Measurements from ENCODE around the gene ADARB1. TPM values are rescaled to one million over a fixed set of nuclear protein-coding genes. Genes with fewer than 3 reads are reported as not detected.

The ADARB1 gene
- total and polyA plus RNA-seq, 2 of the 4 experiments (the other 2 are of a cell fraction), result 39.8 to 47.3 TPM

- POLR2A ChIA-PET (ENCODE audit: unreplicated experiment), result no interaction called here
- H3K9me1 ChIP-seq (ENCODE audit: insufficient read depth, low read length), result peaks cover 19% of the 10 kb centered on the region
- H3K4me2 ChIP-seq (ENCODE audit: low read depth, low read length), result no peak overlapping the region
- in situ Hi-C loops (cut with MboI; ENCODE audit: low sequenced_read_pairs), result no loop called here
- dilution Hi-C loops (cut with HindIII; ENCODE audit: low sequenced_read_pairs, unreplicated experiment), result no loop called here
- H3K27ac ChIP-seq (ENCODE audit: insufficient read depth, low read length), result no peak overlapping the region
- no peak for DNase-seq
- intact Hi-C loops (cut with micrococcal nuclease), result no loop called here
- H3K4me3 ChIP-seq (ENCODE audit: insufficient read depth, low read depth, low read length), result no peak overlapping the region
- H3K36me3 ChIP-seq (ENCODE audit: control insufficient read depth, insufficient read depth, low read length), result peaks cover 40% of the 10 kb centered on the region
- H3K14ac ChIP-seq (replicated peaks; ENCODE audit: low read depth, low read length), result no peak overlapping the region
- H3K18ac ChIP-seq (ENCODE audit: low read depth, low read length), result no peak overlapping the region
- no peak for TF ChIP-seq RFX5 (IDR thresholded peaks at IDR 0.05; ENCODE audit: low read depth, low read length)
- no peak for TF ChIP-seq USF2 (IDR thresholded peaks at IDR 0.05; ENCODE audit: low read depth, low read length)
- no peak for TF ChIP-seq SMC3 (IDR thresholded peaks at IDR 0.05; ENCODE audit: low read depth, low read length)
- no peak for TF ChIP-seq BHLHE40 (IDR thresholded peaks at IDR 0.05; ENCODE audit: low read depth, low read length)
- no peak for TF ChIP-seq CEBPB (IDR thresholded peaks at IDR 0.05; ENCODE audit: low read depth, low read length)
- TF ChIP-seq MAFK (IDR thresholded peaks at IDR 0.05; ENCODE audit: low read depth, low read length), result no peak
- no peak for TF ChIP-seq CTCF (conservative IDR thresholded peaks at IDR 0.05; ENCODE audit: low read depth, low read length)
- H3K79me1 ChIP-seq (ENCODE audit: low read depth in 1 of 2, low read length in 2 of 2), result peaks cover 30 to 35% of the 10 kb centered on the region in 2 experiments
- peaks cover 2% of the 10 kb centered on the region; the same call in 1 of the 2 replicates for H3K9me3 ChIP-seq (ENCODE audit: control insufficient read depth, insufficient read depth, low read length)
- H3K9ac ChIP-seq (ENCODE audit: low read depth, low read length), result no peak overlapping the region
- no peaks in the 10 kb centered on the region for H3K27me3 ChIP-seq (ENCODE audit: control insufficient read depth, insufficient read depth, low read length)
- H2AK5ac ChIP-seq (ENCODE audit: low read depth, low read length), result no peak overlapping the region
- H2BK20ac ChIP-seq (ENCODE audit: low read depth, low read length), result no peak overlapping the region
- no peak overlapping the region for H2BK120ac ChIP-seq (ENCODE audit: low read depth, low read length)
- no CpG with 5 or more reads among the region's 1 CpG for WGBS, 2 experiments (ENCODE audit: extremely low coverage in 2 of 2, insufficient read length in 1 of 2)
- no peak overlapping the region for H2AFZ ChIP-seq (replicated peaks; ENCODE audit: low read length, poor library complexity)
- no peak overlapping the region for H3K56ac ChIP-seq (ENCODE audit: extremely low read depth, insufficient read depth, low read length)
- no peak for ATAC-seq (ENCODE audit: low read depth)
- H2BK5ac ChIP-seq (ENCODE audit: low read depth, low read length, poor library complexity, severe bottlenecking), result no peak overlapping the region
- peaks cover 8% of the 10 kb centered on the region for H3K4me1 ChIP-seq (ENCODE audit: control insufficient read depth, insufficient read depth, low read length)
- no peak overlapping the region for H4K91ac ChIP-seq (ENCODE audit: insufficient read depth, low read depth, low read length)
- no peak overlapping the region for H4K5ac ChIP-seq (ENCODE audit: low read depth, low read length)
- no peak overlapping the region for H2BK15ac ChIP-seq (ENCODE audit: low read depth, low read length)
- CTCF ChIA-PET, result no interaction called here
- H4K20me1 ChIP-seq (ENCODE audit: insufficient read depth, low read length), result peaks cover 21% of the 10 kb centered on the region; the same call in 1 of the 2 replicates
- H2AK9ac ChIP-seq (replicated peaks; ENCODE audit: low read depth, low read length, poor library complexity), result no peak overlapping the region
- no peak overlapping the region for H3K4ac ChIP-seq (ENCODE audit: low read depth, low read length)
- no TSS peak for BruUV-seq (replicated peaks)
- no peak overlapping the region for H3K23ac ChIP-seq (ENCODE audit: low read depth, low read length)
- no peak overlapping the region for H4K8ac ChIP-seq (ENCODE audit: low read depth in 2 of 2, low read length in 2 of 2)
These were observed 142.6 kb downstream of the ADARB1 start for GRCh38 chr21:45217010-45217409.

Data from IMR-90 (cell line).